OCI-LY3 (cell line): ENCODE measurements around the gene TMEM132D.

ENCODE experiments used
- CTCF ChIP-seq: fragments of 200-600, 300-600 bp; sonication (generic); IDR thresholded peaks from 2 replicates; pipeline ENCODE4 v1.5.1; 2014; ENCODE audit warnings: antibody characterized with exemption, low read length, low read depth
- EZH2phosphoT487 ChIP-seq: fragments of 200-600 bp; shearing (Covaris generic); IDR thresholded peaks from 2 replicates; pipeline ENCODE4 v1.6.1; 2018; ENCODE audit warnings: antibody characterized with exemption, mixed run types, low read depth

GRCh38 chr12:129257524-129257923 lies 646.3 kb downstream of the TMEM132D start:
- TF ChIP-seq CTCF: no peak
- TF ChIP-seq EZH2phosphoT487: no peak
